Dedifferentiated amniotic fluid mesenchymal stem cell (primary cell): ENCODE results near the gene TASP1.

Experiments used
- DNase-seq: peaks from one replicate; pipeline ENCODE4 v3.0.0-alpha.2; 2016; ENCODE audit errors: extremely low spot score

Gene TASP1

DNA sequence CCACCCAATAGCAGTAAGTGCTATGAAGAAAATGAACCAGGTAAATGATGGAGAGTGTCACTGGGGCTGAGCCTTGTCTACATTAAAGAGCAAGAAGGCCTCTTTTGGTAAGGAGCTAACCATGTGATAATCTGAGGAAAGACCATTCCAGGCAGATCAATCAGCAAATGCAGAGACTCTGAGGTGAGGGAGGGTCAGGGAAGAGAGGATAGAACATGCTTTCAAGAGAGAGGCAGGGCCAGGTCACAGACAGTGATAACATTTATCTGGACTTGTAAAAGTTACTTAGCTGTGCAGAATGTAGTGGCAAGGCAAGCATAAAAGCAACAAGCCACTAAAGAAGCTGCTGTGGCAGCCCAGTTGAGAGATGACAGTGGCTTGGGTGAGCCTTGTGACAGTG lies 197.3 kb downstream of the TASP1 start:
- no peak for DNase-seq

- DNase-seq, result no peak
These were observed 202.2 kb downstream of the TASP1 start for GRCh38 chr20:13436530-13436929.

DNA sequence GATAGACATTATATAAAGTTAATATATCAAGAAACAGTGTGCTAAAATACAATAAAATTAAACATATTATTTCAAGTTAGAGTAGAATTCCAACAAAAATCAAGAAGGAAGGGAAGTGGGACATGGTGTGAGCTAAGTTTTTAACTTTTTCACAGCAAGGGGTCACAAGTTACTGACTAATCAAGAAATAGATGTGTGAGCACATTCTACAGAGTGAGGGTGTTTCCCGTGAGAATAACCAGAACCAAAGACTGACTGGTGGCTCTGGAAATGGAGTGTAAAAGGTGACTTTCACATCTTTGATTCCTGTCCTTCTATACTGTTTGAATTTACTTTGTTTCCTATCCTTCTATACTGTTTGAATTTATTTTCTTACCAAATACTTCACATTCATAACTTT lies 206.6 kb downstream of the TASP1 start:
- DNase-seq, result no peak

DNA sequence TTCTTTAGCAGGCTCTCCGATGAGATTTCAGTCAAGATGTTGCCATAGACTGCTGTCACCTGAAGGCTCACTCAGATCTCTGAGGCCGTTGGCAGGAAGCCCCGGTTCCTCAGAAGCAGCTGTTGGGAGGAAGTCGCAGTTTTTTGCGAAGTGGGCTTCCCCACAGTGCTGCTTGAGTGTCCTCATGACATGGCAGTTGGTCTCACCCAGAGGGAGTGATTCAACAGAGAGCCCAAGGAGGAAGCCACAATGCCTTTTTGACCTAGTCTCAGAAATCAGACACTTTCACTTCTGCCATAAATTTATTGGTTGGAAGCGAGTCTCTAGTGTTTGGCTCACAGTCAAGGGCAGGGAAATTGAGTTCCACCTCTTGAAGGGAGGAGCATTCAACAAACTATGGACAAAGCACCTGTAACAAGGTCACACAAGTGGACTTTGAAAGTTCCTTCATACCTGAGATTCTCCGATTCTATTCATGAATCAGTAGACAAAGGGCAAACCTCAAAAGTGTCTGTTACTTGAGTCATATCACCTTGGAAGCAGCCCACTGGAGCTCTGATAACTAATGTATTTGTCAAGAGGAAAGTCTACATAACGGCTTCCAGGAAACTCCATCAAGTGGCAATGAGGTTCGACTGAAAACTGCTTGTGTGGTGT lies 208.3 kb downstream of the TASP1 start:
- DNase-seq, result no peak

- DNase-seq, result no peak
These were observed 210.0 kb downstream of the TASP1 start for GRCh38 chr20:13428684-13429083.

- no peak for DNase-seq
These were observed 211.9 kb downstream of the TASP1 start for GRCh38 chr20:13426870-13427269.

GRCh38 chr20:13425381-13426135 lies 213.2 kb downstream of the TASP1 start:
- DNase-seq, result no peak

DNA sequence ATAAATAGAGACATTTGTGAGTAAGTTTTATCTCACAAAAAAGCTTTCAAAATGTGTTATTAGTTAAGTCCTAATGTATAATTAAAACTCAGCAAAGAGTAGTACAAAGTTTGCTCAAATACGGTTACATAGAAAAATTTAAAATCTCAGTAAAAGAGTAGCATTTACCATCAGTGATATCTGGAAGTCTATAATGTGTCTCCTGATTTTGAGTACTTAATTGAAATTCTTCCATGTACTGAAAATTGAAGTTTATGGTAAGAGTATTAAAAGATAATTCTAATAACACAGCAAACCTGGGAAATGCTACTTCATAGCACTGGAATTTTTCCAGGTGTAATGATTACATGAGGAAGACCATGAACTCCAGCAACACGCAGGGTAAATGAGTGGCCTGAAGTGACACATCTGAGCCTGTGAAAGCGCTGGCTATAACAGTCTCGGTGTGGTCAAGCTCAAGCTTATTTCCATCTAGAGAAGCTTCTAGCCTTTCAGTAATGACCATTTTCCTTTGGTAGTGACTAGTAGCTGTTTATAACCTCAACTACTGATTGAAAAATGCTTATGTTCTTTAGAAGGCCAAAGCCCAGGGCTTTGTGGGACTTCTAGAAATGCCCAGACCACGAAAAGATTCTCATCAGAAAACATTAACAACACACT lies 214.4 kb downstream of the TASP1 start:
- DNase-seq, result no peak

DNA sequence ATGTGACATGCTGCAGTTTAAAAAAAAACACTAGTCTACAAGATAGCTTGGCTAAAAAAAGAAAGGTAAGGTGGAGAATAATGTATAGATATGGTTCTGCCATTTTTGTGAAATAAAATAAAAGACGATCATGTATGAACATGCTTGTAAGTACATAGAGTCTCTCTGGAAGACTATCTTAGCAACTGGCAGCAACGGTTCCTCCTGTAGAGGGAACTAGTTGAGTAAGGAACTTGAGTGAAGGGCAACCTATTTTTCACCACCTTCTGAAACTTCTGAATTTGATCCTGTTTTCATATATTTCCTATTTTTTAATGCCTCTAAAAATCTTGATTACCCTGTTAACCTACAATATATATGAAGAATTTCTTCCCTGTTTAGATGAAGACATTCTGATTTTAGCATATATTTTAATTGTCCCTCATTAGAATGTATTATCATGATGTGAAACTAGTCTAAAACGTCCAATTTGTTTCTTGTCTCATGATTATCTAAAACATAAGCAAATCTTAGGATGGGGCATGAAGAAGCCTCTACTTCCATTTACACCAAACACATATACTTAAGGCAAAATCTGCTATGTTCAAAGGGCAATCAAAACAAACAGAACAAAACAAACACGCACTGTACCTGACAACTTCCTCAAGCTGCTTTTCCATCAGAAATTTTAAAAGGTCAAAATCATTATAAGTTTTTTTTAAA lies 215.1 kb downstream of the TASP1 start:
- DNase-seq, result no peak

GRCh38 chr20:13422637-13423036 lies 216.1 kb downstream of the TASP1 start:
- DNase-seq, result no peak

DNA sequence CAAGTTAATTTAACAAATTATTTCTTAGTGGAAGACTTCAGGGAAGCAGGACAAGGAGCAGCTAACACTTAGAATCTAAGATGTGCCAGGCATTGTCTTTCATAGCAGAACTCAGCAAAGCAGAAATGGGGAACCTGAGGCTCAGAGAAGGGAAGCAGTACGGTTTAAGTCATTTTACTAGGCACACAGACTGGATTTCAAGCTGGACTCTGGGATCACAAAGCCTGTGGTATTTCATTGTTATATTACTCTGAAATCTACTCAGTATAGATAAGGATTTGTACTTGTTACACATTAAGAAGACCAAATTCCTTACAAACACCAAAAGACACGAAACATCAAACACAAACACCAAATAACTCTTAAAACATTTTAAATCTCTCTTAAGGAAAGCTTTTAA lies 218.1 kb downstream of the TASP1 start:
- no peak for DNase-seq

- DNase-seq, result no peak
These were observed 219.3 kb downstream of the TASP1 start for GRCh38 chr20:13419477-13419876.

DNA sequence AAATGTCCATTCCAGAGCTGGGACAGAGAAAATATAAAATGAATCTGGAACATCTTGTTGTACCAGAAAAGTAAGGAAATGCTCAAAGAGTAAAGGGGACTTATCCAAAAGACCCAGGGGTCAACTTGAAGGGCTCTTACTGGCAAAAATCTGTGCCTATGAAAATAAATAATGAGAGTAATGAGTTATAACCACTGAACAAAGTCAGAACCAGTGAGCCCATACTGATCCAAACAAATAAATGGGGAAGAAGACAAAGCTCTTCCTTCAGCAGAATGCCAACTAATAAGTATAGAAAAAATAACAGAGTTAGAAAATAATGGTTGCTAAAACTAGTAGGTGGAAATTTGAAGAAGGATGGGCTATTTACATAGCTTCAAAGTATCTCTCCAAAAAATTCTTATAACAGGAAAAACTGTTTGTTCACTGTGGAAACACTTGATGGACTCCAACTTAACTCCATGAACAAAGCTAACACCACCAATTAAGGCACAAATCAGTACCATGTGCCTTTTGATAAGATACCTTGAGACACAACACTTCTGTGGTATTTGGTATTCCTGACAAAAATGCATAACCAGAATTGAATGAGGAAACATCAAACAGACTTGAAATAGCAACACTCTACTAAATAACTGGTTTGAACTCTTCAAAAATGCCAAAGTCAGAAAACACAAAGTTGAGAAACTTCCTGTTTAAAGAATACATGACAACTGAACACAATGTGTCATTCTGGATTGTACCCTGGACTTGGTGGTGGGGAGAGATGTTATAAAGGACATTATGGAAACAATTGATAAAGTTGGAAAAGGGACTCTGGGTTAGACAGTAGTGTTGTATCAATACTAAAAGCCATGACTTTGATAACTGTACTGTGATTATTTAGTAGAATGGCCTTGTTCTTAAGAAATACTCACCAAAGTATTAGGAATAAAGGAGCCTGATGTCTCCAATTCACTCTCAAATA lies 220.2 kb downstream of the TASP1 start:
- no peak for DNase-seq

DNA sequence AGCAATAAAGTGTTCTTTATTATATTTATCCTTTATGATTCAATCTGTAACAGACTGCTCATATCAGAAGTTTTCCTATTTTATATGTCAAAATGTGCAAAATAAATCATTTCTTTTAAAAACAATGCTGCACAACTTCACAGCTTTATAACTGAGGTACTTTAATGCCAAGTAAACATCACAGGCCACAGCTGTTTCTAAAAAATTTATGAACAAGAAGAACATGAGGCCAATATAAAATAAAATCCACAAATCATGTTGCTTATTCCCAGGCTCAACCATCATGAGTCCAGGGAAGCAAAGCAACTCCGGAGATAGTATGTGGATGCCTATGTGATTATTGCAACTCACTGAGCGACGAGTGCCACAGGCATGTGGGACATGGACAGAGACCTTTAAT lies 222.2 kb downstream of the TASP1 start:
- DNase-seq, result no peak

DNA sequence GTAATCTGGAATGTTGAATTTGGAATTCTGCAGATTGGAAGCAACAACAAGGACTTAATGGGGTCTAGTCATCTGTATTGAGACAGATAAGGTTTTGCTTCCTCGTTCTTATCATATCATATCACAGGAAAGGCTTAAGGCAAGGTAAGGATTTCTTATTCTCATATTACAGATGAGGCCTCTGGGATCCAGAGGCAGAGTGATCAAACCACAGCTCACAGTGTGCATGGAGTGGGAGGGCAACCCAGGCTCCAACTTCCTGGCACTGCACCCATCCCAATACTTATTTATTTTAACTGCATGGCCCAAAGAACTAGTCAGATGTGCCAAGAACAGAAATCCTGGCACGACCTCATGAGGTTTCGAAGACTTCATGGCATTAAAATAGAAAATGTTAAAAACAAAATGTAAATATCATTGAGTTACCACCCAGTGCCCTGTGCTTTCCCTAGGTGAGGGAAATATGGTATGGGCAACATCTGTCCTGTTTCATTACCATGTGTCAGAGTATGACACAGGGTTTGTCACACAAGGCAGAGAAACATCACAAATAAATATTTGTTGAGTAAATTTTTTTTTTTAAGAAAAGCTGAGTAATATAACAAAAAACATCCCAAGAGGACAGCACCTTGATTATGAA lies 225.8 kb downstream of the TASP1 start:
- DNase-seq, result no peak

DNA sequence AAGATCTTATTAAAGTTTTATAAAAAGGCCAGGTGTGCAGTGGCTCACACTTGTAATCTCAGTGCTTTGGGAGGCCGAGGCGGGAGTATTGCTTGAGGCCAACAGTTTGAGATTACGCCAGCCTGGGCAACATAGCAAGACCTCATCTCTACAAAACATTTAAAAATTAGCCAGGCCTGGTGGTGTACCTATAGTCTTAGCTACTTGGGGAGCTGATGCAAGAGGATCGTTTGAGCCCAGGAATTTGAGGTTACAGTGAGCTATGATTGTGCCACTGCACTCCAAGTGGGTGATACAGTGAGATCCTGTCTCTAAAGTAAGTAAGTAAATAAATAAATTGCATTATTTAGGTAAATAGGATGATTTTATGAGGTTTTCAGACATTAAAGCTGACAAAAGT lies 234.4 kb downstream of the TASP1 start:
- no peak for DNase-seq

GRCh38 chr20:13403453-13403852 lies 235.3 kb downstream of the TASP1 start:
- DNase-seq, result no peak

- DNase-seq, result no peak
These were observed 235.7 kb downstream of the TASP1 start for GRCh38 chr20:13402986-13403385.

GRCh38 chr20:13402171-13402760 lies 236.5 kb downstream of the TASP1 start:
- no peak for DNase-seq

DNA sequence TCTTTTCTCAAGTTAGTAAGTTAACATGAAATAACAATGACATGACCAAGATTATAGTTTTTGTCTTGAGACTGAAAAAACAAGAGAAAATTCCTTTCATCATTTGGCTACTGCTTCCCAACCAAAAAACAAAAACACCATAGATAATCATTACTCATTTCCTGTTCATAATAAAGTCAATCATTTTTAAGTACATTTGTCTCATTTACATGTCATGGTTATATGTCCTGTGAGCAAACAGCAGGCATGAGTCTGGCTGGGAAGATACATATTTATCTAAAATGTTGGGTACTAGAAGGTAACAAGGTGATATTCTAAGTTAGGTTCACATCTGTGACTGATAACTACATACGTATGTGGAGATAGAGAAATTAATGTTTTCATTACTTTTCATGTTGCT lies 237.1 kb downstream of the TASP1 start:
- no peak for DNase-seq
